Inflammatory macrophage treated with lipopolysaccharide for 4 hours (primary cell): Measurements from ENCODE around the gene TMEM255B.
"Not testable (repeated sequence)": the region's sequence is repeated elsewhere in the genome, so short reads cannot be mapped to it uniquely, and the experiment has no call there.

Experiments
- DNase-seq: peaks from one replicate; pipeline ENCODE4 v3.0.0-alpha.2; 2020

The TMEM255B gene

GRCh38 chr13:113750554-113751399, 8.2 kb upstream of the TMEM255B start:
- DNase-seq: no peak

GRCh38 chr13:113751491-113751890, 7.5 kb upstream of the TMEM255B start:
- DNase-seq: no peak

GRCh38 chr13:113752211-113752986, 6.6 kb upstream of the TMEM255B start:
- not testable (repeated sequence) for DNase-seq

GRCh38 chr13:113753171-113753570, 5.9 kb upstream of the TMEM255B start:
- DNase-seq: no peak

- DNase-seq: no peak
These were observed 4.8 kb upstream of the TMEM255B start for GRCh38 chr13:113754242-113754641.

GRCh38 chr13:113754691-113755090, 4.3 kb upstream of the TMEM255B start:
- no peak for DNase-seq

- no peak for DNase-seq
These were observed 2.5 kb upstream of the TMEM255B start for GRCh38 chr13:113756441-113757097.

- peak; percentile 8 for DNase-seq
These were observed 605 bp downstream of the TMEM255B start for GRCh38 chr13:113759525-113760137.

GRCh38 chr13:113761136-113761535, 2.1 kb downstream of the TMEM255B start:
- DNase-seq: no peak

- no peak for DNase-seq
These were observed 3.0 kb downstream of the TMEM255B start for GRCh38 chr13:113762075-113762474.

GRCh38 chr13:113762538-113762937, 3.5 kb downstream of the TMEM255B start:
- DNase-seq: no peak

- DNase-seq: no peak
These were observed 4.2 kb downstream of the TMEM255B start for GRCh38 chr13:113763254-113763653.

GRCh38 chr13:113763961-113764792, 5.2 kb downstream of the TMEM255B start:
- no peak for DNase-seq

GRCh38 chr13:113764793-113765563, 6.0 kb downstream of the TMEM255B start:
- DNase-seq: no peak

GRCh38 chr13:113765564-113765910, 6.5 kb downstream of the TMEM255B start:
- DNase-seq: no peak

- no peak for DNase-seq
These were observed 7.2 kb downstream of the TMEM255B start for GRCh38 chr13:113766035-113766800.

GRCh38 chr13:113767366-113767765, 8.3 kb downstream of the TMEM255B start:
- no peak for DNase-seq

GRCh38 chr13:113768018-113768905, 9.2 kb downstream of the TMEM255B start:
- no peak for DNase-seq

GRCh38 chr13:113769106-113769505, 10.1 kb downstream of the TMEM255B start:
- no peak for DNase-seq

- no peak for DNase-seq
These were observed 10.9 kb downstream of the TMEM255B start for GRCh38 chr13:113769881-113770280.
